ENCODE measurements around the gene HCFC2.
A peak's percentile ranks its signal among the peaks of the same experiment; 100 is the strongest.
"Not testable (repeated sequence)": the region's sequence is repeated elsewhere in the genome, so short reads cannot be mapped to it uniquely, and the experiment has no call there.

HCFC2 gene

GRCh38 chr12:104106965-104107364, 42.6 kb downstream of the HCFC2 start:
- Histone ChIP-seq H3K4me2 (ENCODE audit: low read depth, low read length, poor library complexity, severe bottlenecking) (no peak overlapping the region), H3K27me3 (ENCODE audit: insufficient read depth, low read length, poor library complexity, severe bottlenecking) (no peaks in the 10 kb centered on the region), H4K20me1 (ENCODE audit: insufficient read depth, low read length, poor library complexity, severe bottlenecking) (no peaks in the 10 kb centered on the region), H3K4me3 (ENCODE audit: low read length, poor library complexity, severe bottlenecking) (no peak overlapping the region), H3K4me1 (ENCODE audit: insufficient read depth, low read length, poor library complexity, severe bottlenecking) (peaks cover 7% of the 10 kb centered on the region), H2AFZ (ENCODE audit: low read length) (no peak overlapping the region), H3K36me3 (ENCODE audit: insufficient read depth, low read length) (peaks cover 5% of the 10 kb centered on the region; the same call in 1 of the 2 replicates), H3K79me2 (ENCODE audit: insufficient read depth, low read length) (no peaks in the 10 kb centered on the region), H3K9me3 (ENCODE audit: insufficient read depth, low read depth, low read length) (no peaks in the 10 kb centered on the region), H3F3A (ENCODE audit: low read depth) (no peaks in the 10 kb centered on the region), H3K9me2 (replicated peaks; ENCODE audit: low read depth, low read length) (no peaks in the 10 kb centered on the region), H3K9ac (ENCODE audit: low read depth, low read length, poor library complexity, severe bottlenecking) (no peak overlapping the region)
- no peak for TF ChIP-seq CTCF (conservative IDR thresholded peaks at IDR 0.05; ENCODE audit: low read length)
- no peak for TF ChIP-seq EZH2phosphoT487 (IDR thresholded peaks at IDR 0.05; ENCODE audit: borderline replicate concordance)

GRCh38 chr12:104108755-104109445, 44.6 kb downstream of the HCFC2 start:
- no peaks in the 10 kb centered on the region for H4K20me1 ChIP-seq (ENCODE audit: insufficient read depth, low read length, poor library complexity, severe bottlenecking)
- H3K9ac ChIP-seq (ENCODE audit: low read depth, low read length, poor library complexity, severe bottlenecking) = no peak overlapping the region
- H3K36me3 ChIP-seq (ENCODE audit: insufficient read depth, low read length) = no peaks in the 10 kb centered on the region
- H3K79me2 ChIP-seq (ENCODE audit: insufficient read depth, low read length) = no peaks in the 10 kb centered on the region
- no peaks in the 10 kb centered on the region for H3F3A ChIP-seq (ENCODE audit: low read depth)
- peaks cover 7% of the 10 kb centered on the region for H3K4me1 ChIP-seq (ENCODE audit: insufficient read depth, low read length, poor library complexity, severe bottlenecking)
- H3K9me2 ChIP-seq (replicated peaks; ENCODE audit: low read depth, low read length) = no peaks in the 10 kb centered on the region
- no peak overlapping the region for H2AFZ ChIP-seq (ENCODE audit: low read length)
- peak overlapping the region; percentile 19 for H3K4me2 ChIP-seq (ENCODE audit: low read depth, low read length, poor library complexity, severe bottlenecking)
- no peak overlapping the region for H3K4me3 ChIP-seq (ENCODE audit: low read length, poor library complexity, severe bottlenecking)
- H3K9me3 ChIP-seq (ENCODE audit: insufficient read depth, low read depth, low read length) = no peaks in the 10 kb centered on the region
- TF ChIP-seq CTCF (conservative IDR thresholded peaks at IDR 0.05; ENCODE audit: low read length) = peak; percentile 96
- TF ChIP-seq EZH2phosphoT487 (IDR thresholded peaks at IDR 0.05; ENCODE audit: borderline replicate concordance) = no peak
- H3K27me3 ChIP-seq (ENCODE audit: insufficient read depth, low read length, poor library complexity, severe bottlenecking) = no peaks in the 10 kb centered on the region

GRCh38 chr12:104109446-104110271, 45.3 kb downstream of the HCFC2 start:
- Histone ChIP-seq H4K20me1 (ENCODE audit: insufficient read depth, low read length, poor library complexity, severe bottlenecking) (no peaks in the 10 kb centered on the region), H3F3A (ENCODE audit: low read depth) (no peaks in the 10 kb centered on the region), H3K9me2 (replicated peaks; ENCODE audit: low read depth, low read length) (no peaks in the 10 kb centered on the region), H2AFZ (ENCODE audit: low read length) (no peak overlapping the region), H3K4me3 (ENCODE audit: low read length, poor library complexity, severe bottlenecking) (no peak overlapping the region), H3K4me1 (ENCODE audit: insufficient read depth, low read length, poor library complexity, severe bottlenecking) (peaks cover 7% of the 10 kb centered on the region), H3K9me3 (ENCODE audit: insufficient read depth, low read depth, low read length) (no peaks in the 10 kb centered on the region), H3K4me2 (ENCODE audit: low read depth, low read length, poor library complexity, severe bottlenecking) (no peak overlapping the region), H3K79me2 (ENCODE audit: insufficient read depth, low read length) (no peaks in the 10 kb centered on the region), H3K36me3 (ENCODE audit: insufficient read depth, low read length) (no peaks in the 10 kb centered on the region), H3K27me3 (ENCODE audit: insufficient read depth, low read length, poor library complexity, severe bottlenecking) (no peaks in the 10 kb centered on the region), H3K9ac (ENCODE audit: low read depth, low read length, poor library complexity, severe bottlenecking) (no peak overlapping the region)
- TF ChIP-seq CTCF (conservative IDR thresholded peaks at IDR 0.05; ENCODE audit: low read length) (0 out of 2 replicates have a peak, but pooled peaks have one; percentile 27), EZH2phosphoT487 (IDR thresholded peaks at IDR 0.05; ENCODE audit: borderline replicate concordance) (no peak)

GRCh38 chr12:104114834-104115586, 50.7 kb downstream of the HCFC2 start:
- H4K20me1 ChIP-seq (ENCODE audit: insufficient read depth, low read length, poor library complexity, severe bottlenecking); H2AFZ ChIP-seq (ENCODE audit: low read length); H3K9me3 ChIP-seq (ENCODE audit: insufficient read depth, low read depth, low read length); H3F3A ChIP-seq (ENCODE audit: low read depth); H3K27me3 ChIP-seq (ENCODE audit: insufficient read depth, low read length, poor library complexity, severe bottlenecking); H3K4me1 ChIP-seq (ENCODE audit: insufficient read depth, low read length, poor library complexity, severe bottlenecking); H3K4me2 ChIP-seq (ENCODE audit: low read depth, low read length, poor library complexity, severe bottlenecking); H3K9ac ChIP-seq (ENCODE audit: low read depth, low read length, poor library complexity, severe bottlenecking); H3K4me3 ChIP-seq (ENCODE audit: low read length, poor library complexity, severe bottlenecking); H3K9me2 ChIP-seq (replicated peaks; ENCODE audit: low read depth, low read length); H3K79me2 ChIP-seq (ENCODE audit: insufficient read depth, low read length): not testable (repeated sequence)
- peaks cover 26% of the 10 kb centered on the region; the same call in 1 of the 2 replicates for H3K36me3 ChIP-seq (ENCODE audit: insufficient read depth, low read length)

Data from Loucy (cell line).